ENCODE results near the gene CLDN10. TPM values are rescaled to one million over a fixed set of nuclear protein-coding genes. Genes with fewer than 3 reads are reported as not detected.
"Not testable (repeated sequence)": the region's sequence is repeated elsewhere in the genome, so short reads cannot be mapped to it uniquely, and the experiment has no call there.

The CLDN10 gene
- not detected for total RNA-seq

GRCh38 chr13:95552539-95553441 lies at the start of gene CLDN10:
Gene CLDN10 (plus strand): TSS chr13:95552720. CDS start chr13:95552754, 34 bp downstream.
- Mint-ChIP-seq H3K36me3 (peaks cover 5% of the 10 kb centered on the region), H3K4me3 (no peak within 1 kb of the TSS), H3K27me3 (peaks cover 37 to 54% of the 10 kb centered on the region in 2 donors), H3K27ac (no peak within 1 kb of the TSS), H3K4me1 (ENCODE audit: low read depth in 2 of 2) (peaks cover 0 to 3% of the 10 kb centered on the region in 2 donors), H3K9me3 (no peaks in the 10 kb centered on the region)
- peak; percentile 38 to 40 for ATAC-seq
- DNase-seq (ENCODE audit: low spot score): no peak

DNA sequence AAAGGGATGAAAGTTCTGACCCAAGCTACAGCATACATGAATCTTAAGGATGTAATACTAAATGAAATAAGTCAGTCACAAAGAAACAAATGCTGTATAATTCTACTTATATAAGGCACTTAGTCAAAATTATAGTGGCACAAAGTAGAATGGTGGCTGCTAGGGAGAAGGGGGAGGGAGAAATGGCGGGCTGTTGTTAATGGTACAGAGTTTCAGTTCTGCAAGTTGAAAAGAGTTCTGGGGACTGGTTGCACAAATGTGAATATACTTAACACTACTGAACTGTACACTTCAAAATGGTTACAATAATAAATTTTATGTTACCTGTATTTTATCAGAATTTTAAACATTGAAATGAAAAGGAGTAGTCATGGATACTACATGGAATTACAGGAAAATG lies 48.9 kb upstream of the CLDN10 start:
- H3K4me3 Mint-ChIP-seq: no peak overlapping the region
- no peak for ATAC-seq

GRCh38 chr13:95505265-95505664 lies 47.3 kb upstream of the CLDN10 start:
- H3K27me3 Mint-ChIP-seq: peaks cover 0 to 13% of the 10 kb centered on the region in 2 donors
- H3K9me3 Mint-ChIP-seq: no peaks in the 10 kb centered on the region
- ATAC-seq: no peak
- no peaks in the 10 kb centered on the region for H3K36me3 Mint-ChIP-seq
- H3K27ac Mint-ChIP-seq: no peak overlapping the region
- DNase-seq (ENCODE audit: low spot score): no peak
- no peaks in the 10 kb centered on the region for H3K4me1 Mint-ChIP-seq (ENCODE audit: low read depth in 2 of 2)
- H3K4me3 Mint-ChIP-seq: no peak overlapping the region

More for the DNA sequence above, 48.9 kb upstream of the CLDN10 start:
- no peaks in the 10 kb centered on the region for H3K36me3 Mint-ChIP-seq
- H3K27me3 Mint-ChIP-seq: peaks cover 0 to 19% of the 10 kb centered on the region in 2 donors
- no peak overlapping the region for H3K27ac Mint-ChIP-seq
- H3K9me3 Mint-ChIP-seq: no peaks in the 10 kb centered on the region
- DNase-seq (ENCODE audit: low spot score): no peak
- H3K4me1 Mint-ChIP-seq (ENCODE audit: low read depth in 2 of 2): no peaks in the 10 kb centered on the region

- no peak overlapping the region for H3K27ac Mint-ChIP-seq
- H3K36me3 Mint-ChIP-seq: no peaks in the 10 kb centered on the region
- H3K9me3 Mint-ChIP-seq: no peaks in the 10 kb centered on the region
- H3K4me1 Mint-ChIP-seq (ENCODE audit: low read depth in 2 of 2): no peaks in the 10 kb centered on the region
- no peak overlapping the region for H3K4me3 Mint-ChIP-seq
- ATAC-seq (no peak), DNase-seq (ENCODE audit: low spot score) (no peak)
- H3K27me3 Mint-ChIP-seq: peaks cover 0 to 6% of the 10 kb centered on the region in 2 donors
Measured at GRCh38 chr13:95505986-95506385, 46.5 kb upstream of the CLDN10 start.

- H3K4me3 Mint-ChIP-seq: no peak overlapping the region
- H3K27ac Mint-ChIP-seq: no peak overlapping the region
- H3K9me3 Mint-ChIP-seq: no peaks in the 10 kb centered on the region
- no peaks in the 10 kb centered on the region for H3K36me3 Mint-ChIP-seq
- no peaks in the 10 kb centered on the region for H3K27me3 Mint-ChIP-seq
- ATAC-seq (no peak), DNase-seq (ENCODE audit: low spot score) (no peak)
- H3K4me1 Mint-ChIP-seq (ENCODE audit: low read depth in 2 of 2): no peaks in the 10 kb centered on the region
Measured at GRCh38 chr13:95507991-95508390, 44.5 kb upstream of the CLDN10 start.

DNA sequence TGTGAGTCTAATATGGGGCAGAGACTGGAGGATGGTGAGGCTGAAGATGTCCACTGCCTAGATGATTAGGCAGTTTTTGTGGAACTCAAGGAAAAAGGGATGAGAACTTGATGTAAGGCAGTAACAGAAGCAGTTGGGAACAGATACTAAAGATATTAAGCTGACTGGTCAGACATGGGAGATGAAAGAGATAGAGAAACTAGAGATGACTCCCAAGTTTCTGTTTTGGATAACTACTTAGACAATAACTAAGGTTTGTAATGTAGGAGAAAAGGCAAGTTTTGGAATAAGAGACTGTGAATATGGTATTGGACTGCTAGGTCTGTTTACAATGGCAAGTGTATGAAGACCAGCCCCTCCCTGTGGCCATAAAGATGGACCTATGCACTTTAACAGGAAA lies 43.5 kb upstream of the CLDN10 start:
- Mint-ChIP-seq H3K36me3 (no peaks in the 10 kb centered on the region), H3K27me3 (peaks cover 2 to 6% of the 10 kb centered on the region in 2 donors), H3K27ac (no peak overlapping the region), H3K9me3 (no peaks in the 10 kb centered on the region), H3K4me3 (no peak overlapping the region), H3K4me1 (ENCODE audit: low read depth in 2 of 2) (no peaks in the 10 kb centered on the region)
- DNase-seq (ENCODE audit: low spot score): no peak
- no peak for ATAC-seq

- DNase-seq (ENCODE audit: low spot score): no peak
- H3K4me3 Mint-ChIP-seq: no peak overlapping the region
- H3K4me1 Mint-ChIP-seq (ENCODE audit: low read depth in 2 of 2): no peaks in the 10 kb centered on the region
- H3K36me3 Mint-ChIP-seq: no peaks in the 10 kb centered on the region
- no peaks in the 10 kb centered on the region for H3K9me3 Mint-ChIP-seq
- H3K27ac Mint-ChIP-seq: no peak overlapping the region
- peaks cover 7 to 13% of the 10 kb centered on the region in 2 donors for H3K27me3 Mint-ChIP-seq
- ATAC-seq: no peak
Measured at GRCh38 chr13:95509521-95510310, 42.8 kb upstream of the CLDN10 start.

- Mint-ChIP-seq H3K9me3 (no peaks in the 10 kb centered on the region), H3K27ac (no peak overlapping the region), H3K36me3 (no peaks in the 10 kb centered on the region), H3K27me3 (peaks cover 7 to 16% of the 10 kb centered on the region in 2 donors), H3K4me1 (ENCODE audit: low read depth in 2 of 2) (no peaks in the 10 kb centered on the region), H3K4me3 (no peak overlapping the region)
- DNase-seq (ENCODE audit: low spot score): no peak
- ATAC-seq: no peak
Measured at GRCh38 chr13:95510950-95511349, 41.6 kb upstream of the CLDN10 start.

DNA sequence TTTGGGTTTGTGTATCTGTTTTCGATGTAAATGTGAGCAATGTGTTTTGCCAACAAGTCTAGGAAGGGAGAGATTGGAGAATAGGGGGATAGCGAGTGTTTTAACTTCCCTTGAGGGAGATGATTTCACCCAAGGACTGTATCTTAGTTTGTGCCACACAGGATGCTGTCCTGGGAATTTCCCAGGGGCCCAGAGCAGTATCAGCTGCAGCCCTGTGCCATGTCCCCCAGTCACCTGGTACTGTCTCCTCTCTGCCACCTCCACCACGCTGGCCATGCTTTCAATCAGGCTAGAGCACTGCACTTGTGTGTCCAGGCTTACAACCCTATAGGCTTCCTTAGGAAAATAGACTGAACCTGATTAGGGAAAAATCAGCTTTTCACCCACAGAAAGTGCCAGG lies 40.1 kb upstream of the CLDN10 start:
- Mint-ChIP-seq H3K27ac (no peak overlapping the region), H3K9me3 (no peaks in the 10 kb centered on the region), H3K4me1 (ENCODE audit: low read depth in 2 of 2) (no peaks in the 10 kb centered on the region), H3K4me3 (no peak overlapping the region), H3K27me3 (peaks cover 10 to 24% of the 10 kb centered on the region in 2 donors), H3K36me3 (no peaks in the 10 kb centered on the region)
- no peak for DNase-seq (ENCODE audit: low spot score)
- ATAC-seq: no peak

DNA sequence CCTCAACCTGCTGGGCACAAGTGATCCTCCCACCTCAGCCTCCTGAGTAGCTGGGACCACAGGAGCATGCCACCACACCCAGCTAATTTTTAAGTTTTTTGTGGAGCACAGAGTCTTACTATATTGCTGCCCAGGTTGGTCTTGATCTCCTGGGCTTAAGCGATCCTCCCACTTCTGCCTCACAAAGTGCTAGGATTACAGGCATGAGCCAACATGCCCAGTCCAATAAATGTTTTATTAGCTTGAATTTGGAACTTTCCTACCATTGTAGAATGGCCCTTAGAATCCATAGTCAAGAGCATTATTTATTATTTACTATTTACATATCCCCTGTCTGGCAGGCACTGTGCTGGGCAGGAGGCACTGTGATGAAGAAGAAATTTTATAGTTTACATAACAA lies 39.6 kb upstream of the CLDN10 start:
- no peaks in the 10 kb centered on the region for H3K9me3 Mint-ChIP-seq
- no peaks in the 10 kb centered on the region for H3K36me3 Mint-ChIP-seq
- DNase-seq (ENCODE audit: low spot score) (no peak), ATAC-seq (no peak)
- no peak overlapping the region for H3K4me3 Mint-ChIP-seq
- H3K4me1 Mint-ChIP-seq (ENCODE audit: low read depth in 2 of 2): no peaks in the 10 kb centered on the region
- no peak overlapping the region for H3K27ac Mint-ChIP-seq
- H3K27me3 Mint-ChIP-seq: peaks cover 10 to 24% of the 10 kb centered on the region in 2 donors

- H3K27me3 Mint-ChIP-seq: peaks cover 10 to 34% of the 10 kb centered on the region in 2 donors
- H3K27ac Mint-ChIP-seq; H3K4me1 Mint-ChIP-seq (ENCODE audit: low read depth in 2 of 2); H3K4me3 Mint-ChIP-seq; H3K36me3 Mint-ChIP-seq; ATAC-seq; DNase-seq (ENCODE audit: low spot score); H3K9me3 Mint-ChIP-seq: not testable (repeated sequence)
Measured at GRCh38 chr13:95515606-95516005, 36.9 kb upstream of the CLDN10 start.

DNA sequence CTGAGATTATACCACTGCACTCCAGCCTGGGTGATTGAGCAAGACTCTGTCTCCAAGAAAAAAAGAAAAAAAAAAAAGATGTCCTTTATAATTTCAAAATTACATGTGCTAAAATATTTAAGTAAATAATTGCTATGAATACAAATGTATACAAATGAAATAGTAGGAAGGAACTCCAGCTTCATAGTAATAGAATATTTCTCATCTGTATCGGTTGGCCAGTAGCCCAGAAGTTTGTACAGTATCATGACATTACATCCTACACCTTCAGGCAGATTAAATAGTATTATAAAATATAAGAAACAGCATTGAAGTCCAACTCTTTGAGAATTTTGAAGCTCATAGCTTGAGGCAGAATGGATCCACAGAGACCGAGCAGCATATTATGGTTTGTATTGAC lies 36.5 kb upstream of the CLDN10 start:
- no peaks in the 10 kb centered on the region for H3K36me3 Mint-ChIP-seq
- H3K4me1 Mint-ChIP-seq (ENCODE audit: low read depth in 2 of 2): no peaks in the 10 kb centered on the region
- H3K27me3 Mint-ChIP-seq: peaks cover 10 to 34% of the 10 kb centered on the region in 2 donors
- no peak for DNase-seq (ENCODE audit: low spot score)
- H3K27ac Mint-ChIP-seq: no peak overlapping the region
- no peak for ATAC-seq
- no peak overlapping the region for H3K4me3 Mint-ChIP-seq
- H3K9me3 Mint-ChIP-seq: no peaks in the 10 kb centered on the region

DNA sequence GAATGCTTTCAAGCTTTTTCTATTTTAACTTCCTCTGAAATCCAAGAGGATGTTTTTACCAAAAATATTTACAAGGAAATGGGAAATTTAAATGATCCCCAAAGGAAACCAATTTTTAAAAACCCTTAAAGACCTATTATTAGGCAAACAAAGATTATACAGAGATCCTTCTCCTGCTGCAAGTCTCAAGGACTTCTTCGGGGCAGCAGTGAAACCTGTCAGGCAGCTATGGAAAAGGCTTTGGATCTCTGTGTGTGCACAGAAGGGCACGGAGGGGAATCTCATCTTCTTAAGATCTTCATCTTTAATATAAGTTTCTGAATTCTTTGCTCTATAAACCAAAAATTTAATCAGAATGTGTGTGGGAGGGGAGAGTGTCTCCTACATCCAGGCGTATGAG lies 36.0 kb upstream of the CLDN10 start:
- Mint-ChIP-seq H3K4me3 (no peak overlapping the region), H3K9me3 (no peaks in the 10 kb centered on the region), H3K36me3 (no peaks in the 10 kb centered on the region), H3K27me3 (peaks cover 10 to 34% of the 10 kb centered on the region in 2 donors), H3K4me1 (ENCODE audit: low read depth in 2 of 2) (no peaks in the 10 kb centered on the region), H3K27ac (no peak overlapping the region)
- DNase-seq (ENCODE audit: low spot score) (no peak), ATAC-seq (no peak)

GRCh38 chr13:95523598-95523997 lies 28.9 kb upstream of the CLDN10 start:
- H3K36me3 Mint-ChIP-seq: no peaks in the 10 kb centered on the region
- peaks cover 8 to 25% of the 10 kb centered on the region in 2 donors for H3K27me3 Mint-ChIP-seq
- DNase-seq (ENCODE audit: low spot score) (no peak), ATAC-seq (no peak)
- H3K4me3 Mint-ChIP-seq: no peak overlapping the region
- no peaks in the 10 kb centered on the region for H3K4me1 Mint-ChIP-seq (ENCODE audit: low read depth in 2 of 2)
- H3K9me3 Mint-ChIP-seq: no peaks in the 10 kb centered on the region
- H3K27ac Mint-ChIP-seq: no peak overlapping the region

Measured in natural killer cell treated with Interleukin-12 subunit alpha and Interleukin-12 subunit beta and Interleukin-15 and Interleukin-18, amount 100 ng/mL, for 72 hours (primary cell).